SIG-M5 treated with dmso at 0.1 percent for 504 hours (cell line): ENCODE measurements around the gene NFIB.

ENCODE experiments used
- DNase-seq: peaks from one replicate; lab custom pipeline; 2025; ENCODE audit not compliant: unreplicated experiment; lab: John Stamatoyannopoulos, UW

NFIB gene

DNA sequence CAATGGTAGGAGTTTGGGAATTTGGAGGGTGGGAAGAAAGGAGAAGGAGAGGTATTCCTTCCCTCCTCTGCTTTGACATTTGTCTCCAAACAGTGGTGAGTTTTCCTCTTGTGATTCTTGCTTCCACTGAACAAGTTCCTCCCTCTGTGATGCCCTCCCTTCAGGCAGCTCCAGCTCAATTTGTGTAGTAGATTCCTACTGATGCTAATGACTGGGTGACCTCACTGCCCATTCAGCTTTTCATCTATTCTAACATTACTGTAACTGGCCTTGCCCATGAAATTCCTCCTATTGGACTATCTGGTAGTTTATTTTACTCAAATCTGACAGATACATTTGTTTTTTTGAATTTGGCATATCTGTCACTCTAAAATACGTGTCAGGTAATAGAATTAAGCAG, 121.4 kb downstream of the NFIB start:
- no peak for DNase-seq

DNA sequence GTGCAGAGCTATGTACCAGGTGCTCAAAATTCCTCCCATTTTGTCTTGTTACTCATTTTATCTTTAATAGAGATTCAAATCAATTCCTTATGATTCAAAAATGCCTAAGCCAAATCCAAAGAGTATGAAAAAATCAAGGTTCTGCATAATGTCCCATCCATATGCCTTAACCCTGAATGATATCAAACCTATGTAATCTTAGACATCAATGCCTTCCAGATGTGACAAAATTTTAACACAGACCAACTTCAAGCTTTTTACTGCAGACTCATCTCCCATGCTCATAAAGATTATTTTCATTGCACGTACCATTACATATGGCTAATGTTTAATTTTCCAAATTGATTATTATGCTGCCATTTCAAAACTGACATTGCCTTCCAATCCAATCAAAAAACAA, 122.4 kb downstream of the NFIB start:
- DNase-seq, result no peak

DNA sequence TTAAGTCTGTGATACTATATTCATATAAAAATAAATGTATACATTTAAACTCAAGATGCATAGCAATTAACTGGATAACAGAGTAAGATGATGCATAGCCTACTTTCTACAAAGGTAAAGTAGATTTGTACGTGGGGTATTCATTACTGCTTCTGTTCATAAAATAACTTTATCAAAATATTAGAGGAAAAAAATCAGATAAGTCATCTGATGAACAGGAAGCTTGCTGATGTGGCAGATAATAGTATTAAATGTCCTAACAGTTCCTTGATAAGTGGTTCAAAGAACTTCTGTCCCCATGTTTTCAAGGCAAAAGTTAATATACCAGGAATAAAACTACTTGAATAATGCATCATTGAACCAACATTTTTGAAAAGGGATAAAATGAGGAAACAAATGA, 123.7 kb downstream of the NFIB start:
- no peak for DNase-seq

DNA sequence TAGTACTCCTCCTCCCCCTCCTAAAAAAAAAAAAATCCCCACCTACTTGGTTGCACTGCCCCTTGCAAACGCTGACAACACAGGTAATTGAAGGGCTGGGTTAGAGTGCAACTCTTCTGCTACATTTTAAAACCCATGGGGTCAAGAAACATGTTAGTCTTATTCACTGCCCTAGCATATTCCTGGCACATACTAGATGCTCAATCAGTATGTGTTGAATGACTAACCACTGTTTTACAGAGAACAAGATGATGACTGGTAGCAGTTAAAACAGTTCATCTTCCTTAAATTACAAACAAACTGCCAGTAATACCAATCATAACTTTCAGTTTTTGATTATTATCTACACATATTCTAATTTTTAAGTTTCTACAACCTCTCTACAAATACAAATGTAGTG, 124.4 kb downstream of the NFIB start:
- DNase-seq, result no peak

DNA sequence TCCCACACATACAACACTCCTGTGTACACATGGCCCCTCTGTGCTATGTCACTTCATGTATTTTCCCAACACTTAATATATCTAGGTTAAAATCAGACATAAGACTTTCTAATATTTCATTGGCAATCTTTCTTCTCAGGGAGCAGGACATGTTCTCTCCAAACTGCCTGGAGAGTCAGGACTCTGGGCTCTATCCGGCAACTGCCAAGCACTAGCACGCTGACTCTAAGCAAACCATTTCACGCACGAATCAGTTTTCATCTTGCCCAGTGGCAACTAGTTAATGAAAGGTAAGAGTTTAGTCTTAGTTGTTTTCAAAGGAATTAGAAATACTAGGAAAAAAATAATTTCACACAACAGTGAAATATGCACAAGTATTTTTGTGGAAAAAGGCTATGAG, 124.8 kb downstream of the NFIB start:
- no peak for DNase-seq

DNA sequence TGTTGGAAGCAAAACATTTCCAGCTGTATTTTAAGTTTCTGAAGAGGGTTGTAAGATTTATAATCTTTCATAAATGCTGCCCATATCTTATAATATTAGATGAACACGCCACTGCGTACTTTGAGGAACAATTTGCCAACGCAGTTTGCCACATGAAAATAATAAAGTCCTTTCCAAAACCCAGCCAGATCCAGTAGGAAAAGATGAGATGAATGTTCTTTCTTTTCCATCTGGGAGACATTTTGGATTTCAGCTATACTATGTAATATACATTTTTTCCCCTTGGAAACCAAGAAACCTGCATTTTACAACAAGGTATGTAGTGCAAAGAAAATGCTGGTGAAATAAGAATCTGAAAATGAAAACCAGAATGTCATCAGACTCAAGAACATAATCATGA, 125.4 kb downstream of the NFIB start:
- no peak for DNase-seq

DNA sequence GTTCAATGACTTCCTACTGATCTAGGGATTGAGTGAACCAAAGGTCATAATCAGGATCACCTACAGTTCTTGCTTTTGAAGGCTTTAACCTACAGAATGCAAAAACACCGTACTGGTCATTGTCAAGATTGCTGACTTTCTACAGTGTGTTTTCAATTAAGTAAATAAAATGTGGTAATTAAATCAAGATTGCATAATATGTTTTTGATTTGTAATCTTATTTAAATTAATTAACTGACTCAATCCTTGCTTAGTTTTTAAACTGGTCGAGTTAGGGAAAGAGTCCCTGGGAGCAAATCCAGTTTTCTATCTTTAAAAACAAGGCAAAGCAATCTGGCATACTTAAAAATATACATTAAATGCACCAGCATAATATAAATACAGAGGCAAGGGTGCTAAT, 125.9 kb downstream of the NFIB start:
- no peak for DNase-seq

DNA sequence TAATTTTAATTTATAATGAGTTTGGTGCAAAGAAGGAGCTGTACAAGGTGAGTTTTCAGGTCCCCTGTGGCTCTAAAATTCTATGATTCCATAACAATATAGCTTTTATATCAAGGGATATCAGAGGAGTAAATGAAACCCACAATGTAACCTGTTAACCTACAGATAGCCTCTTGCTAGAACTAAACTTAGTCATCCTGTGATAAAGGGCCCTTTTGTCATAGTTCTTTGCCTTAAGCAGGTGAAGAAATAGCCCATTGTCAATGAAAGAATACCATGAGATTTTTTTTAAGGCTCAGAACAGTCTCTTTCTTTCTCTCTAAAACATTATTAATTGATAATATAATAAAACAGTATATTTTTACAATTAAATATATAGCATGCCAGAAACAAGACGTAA, 127.8 kb downstream of the NFIB start:
- DNase-seq, result no peak

DNA sequence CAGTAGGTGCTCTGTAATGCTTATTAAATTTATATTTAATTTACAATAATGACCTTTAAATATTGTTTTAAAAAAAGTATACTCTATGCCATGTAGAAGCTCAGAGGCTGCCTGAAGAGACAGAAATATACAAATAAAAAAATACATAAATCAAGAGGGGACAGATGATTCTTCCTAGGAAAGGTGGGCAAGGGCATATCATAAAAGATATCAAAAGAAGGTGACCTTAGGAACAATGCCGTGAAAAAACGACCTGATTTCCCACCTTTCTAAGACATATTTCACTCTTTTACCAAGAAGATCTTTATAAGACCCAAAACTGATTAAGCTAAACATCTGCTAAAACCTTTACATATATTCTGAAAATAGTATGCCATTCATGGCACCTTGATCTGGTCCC, 128.9 kb downstream of the NFIB start:
- no peak for DNase-seq

DNA sequence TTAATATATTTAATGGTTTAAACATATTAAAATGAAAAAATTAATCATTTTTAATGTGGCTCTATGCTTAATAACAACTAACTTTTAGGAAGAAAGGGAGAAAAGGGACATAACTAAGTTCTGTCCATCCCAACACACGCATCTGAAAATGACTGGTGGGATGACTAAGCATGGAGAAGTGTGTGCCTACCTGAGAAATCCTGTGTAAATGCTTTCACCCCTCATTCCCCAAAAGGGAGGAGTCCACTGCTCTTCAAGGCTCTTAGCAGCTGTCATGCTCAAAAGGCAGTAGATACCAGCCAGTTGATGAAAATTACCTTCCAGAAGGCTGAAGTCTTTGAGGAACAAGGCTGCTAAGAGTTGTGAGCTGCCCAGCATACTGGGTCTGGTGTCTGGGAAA, 130.9 kb downstream of the NFIB start:
- no peak for DNase-seq

DNA sequence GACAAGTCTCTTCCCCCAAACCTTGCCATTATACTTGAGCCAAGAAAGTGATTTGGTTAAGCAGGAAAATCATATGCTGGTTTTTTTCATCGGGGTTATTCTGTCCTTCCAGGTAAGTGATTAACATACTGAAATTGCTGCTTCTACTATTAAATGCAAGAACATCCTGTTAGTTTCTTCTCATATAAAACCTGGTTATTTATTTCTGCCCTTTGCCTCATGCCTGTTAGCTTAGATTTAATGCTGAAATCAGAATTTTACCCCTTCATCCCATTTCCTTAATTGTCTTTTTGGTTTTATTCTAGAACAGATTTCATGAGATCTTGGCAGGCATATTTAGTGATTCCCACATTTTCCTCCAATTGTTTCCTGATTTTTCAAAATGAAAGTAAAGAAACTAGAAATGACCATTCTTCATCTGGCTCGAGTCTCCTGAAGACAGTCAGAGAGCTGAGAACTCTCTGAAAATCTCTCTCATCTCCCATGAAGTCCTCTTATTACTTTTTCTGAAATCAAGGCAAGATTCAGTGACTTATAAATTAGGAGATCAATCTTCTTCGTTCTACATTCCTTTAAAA, 132.9 kb downstream of the NFIB start:
- no peak for DNase-seq

DNA sequence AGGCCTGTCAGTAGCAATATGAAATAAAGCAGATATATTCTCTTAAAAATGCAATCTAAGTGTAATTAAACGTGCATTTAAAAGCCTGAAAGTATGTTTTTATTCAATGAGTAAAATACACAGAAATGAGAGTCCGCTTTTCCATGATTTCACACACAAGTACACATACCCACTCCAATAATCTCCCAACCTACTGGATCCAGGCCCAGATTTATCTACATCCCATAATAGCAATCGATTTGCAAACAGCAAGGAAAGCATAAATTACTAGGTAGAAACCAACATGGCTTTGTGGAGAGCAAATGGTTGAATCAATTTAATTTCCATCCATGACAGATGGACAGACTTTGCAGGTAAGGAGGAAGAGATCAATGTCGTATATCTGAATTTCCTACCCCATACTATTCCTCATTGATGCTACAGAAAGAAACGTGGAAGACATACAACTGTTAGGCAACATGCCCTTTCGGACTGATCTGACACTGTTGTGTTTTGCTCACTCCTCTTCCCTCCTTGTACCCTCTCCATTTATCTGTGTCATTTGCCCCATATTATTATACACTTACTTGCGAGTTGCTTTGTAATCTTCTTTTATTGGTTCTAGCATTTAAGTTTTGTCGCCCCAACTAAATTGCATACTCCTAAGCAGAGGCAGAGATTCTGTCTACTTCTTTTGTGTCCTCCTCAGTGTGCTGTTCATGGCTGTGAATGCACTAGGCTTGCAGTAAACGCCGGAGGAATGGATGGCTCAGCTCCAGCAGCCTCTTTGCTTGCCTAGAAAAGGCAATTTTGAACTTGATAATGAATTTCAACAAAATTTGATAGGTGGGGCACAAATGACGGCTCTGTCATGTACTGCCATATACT, 133.6 kb downstream of the NFIB start:
- DNase-seq, result no peak

DNA sequence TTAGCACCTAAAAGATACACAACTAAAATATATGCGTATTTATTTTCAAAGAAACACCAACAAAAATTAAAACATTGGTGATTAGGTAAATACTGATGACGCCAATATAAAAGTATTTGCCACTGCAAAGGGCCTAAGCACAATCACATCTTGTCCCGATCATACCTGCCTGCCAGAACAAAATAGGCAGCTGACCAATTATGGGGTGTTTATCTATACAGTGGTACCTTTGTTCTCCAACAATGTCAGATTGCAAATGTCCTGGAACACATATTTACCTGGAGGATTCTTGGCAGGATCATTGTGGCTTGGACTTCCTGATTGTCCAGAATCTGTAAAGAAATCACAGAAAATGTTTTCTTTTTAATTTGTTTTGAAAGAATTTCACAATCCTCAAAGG, 134.5 kb downstream of the NFIB start:
- DNase-seq, result no peak

DNA sequence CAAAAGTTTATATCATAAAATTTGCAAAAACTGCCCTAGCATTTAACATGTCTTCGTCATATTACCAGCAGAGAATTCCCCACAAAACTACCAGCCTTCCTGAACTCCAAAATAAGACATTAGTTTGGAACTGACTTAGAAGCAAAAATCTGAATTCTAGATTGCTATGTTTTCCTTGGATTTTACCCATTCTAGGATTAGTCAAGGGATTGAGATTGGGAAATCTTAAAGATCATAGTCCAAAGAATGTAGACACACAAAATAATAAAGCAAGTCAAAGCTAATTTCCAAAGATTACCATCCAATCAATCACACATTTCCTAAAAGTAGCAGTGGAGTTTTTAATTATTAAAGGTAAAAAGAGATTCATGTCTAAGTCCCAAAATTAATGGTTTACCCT, 138.2 kb downstream of the NFIB start:
- no peak for DNase-seq

DNA sequence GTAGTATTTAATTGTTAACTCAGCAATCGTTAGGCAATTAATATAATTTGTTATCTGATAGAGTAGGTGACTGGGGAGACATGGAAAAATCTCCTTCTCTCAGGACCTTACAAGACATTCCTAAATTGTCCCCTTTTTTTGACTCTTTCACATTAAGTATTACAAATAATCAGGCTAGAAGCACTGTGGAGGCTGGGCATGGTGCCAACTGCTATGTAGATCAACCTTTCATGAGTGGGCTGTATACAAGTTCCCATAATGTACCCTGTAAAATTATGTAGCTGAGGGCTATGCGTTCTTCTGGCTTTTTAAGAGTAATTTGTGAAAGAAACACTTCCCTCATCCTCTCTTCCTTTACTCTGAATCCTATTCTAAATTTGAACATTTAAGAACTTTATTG, 140.2 kb downstream of the NFIB start:
- DNase-seq, result no peak

DNA sequence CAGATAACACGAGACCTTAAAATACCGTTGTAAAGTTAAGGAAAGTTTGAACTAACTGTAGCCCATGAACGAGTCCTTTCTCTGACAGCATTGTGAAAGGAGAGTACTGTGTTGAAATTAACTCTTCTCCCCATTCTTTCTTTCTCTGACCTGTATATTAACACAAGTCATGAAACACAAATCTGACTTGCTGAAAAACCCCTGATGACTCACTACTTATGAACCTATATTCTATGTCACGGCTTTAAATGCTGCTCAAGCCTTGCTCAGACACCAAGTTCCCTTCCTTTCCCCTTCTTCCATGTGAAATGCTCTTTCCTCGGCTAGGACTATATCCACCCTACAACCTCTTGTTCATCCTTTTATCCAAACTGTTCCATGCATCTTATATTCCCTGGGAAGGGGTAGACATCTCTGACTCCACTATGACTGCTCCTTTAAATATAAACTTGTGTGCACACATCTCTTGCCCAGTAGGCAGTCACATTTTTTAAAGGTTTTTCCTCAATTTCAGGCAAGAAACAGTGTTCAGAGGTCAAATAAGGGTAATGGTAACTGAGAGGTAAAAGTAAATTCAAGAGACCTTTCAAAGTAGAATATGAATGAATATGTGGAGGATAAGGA, 142.9 kb downstream of the NFIB start:
- no peak for DNase-seq

DNA sequence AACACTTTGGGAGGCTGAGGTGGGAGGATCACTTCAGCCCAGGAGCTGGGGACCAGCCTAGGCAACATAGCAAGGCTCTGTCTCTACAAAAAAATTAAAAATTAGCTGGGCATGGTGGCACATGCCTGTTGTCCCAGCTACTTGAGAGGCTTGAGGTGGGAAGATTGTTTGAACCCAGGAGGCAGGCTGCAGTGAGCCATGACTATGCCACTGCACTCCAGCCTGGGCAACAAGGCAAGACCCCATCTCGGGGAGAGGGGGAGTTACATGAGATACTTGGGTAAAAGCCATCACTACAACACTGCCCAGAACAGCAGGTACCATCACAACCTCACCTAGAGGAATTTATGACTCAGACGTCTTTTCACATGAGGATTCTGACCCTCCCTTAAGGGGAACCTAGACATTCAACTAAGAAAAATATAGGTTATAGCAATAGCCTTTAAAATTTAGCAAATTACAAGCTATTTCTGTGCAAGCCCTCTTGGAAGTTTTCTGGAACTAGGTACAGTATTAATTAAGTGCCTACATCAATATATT, 143.5 kb downstream of the NFIB start:
- DNase-seq, result no peak

DNA sequence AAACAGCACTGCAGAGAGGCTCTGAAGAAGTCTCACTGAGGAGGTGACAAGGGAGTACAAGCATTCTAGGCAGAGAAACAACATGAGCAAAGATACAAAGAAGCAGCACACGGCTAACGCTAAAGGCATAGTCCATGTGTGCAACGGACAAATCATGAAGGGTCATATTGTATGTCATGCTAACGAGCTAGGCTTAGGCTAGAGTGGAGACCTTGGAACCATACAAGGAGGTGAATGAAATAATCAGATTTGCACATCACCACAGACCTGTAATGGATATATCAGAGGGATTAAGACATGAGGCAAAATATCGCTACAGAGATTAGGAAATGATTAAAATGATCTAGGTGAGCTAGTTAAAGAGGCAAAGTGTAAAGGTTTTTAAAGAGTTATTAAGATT, 145.6 kb downstream of the NFIB start:
- DNase-seq, result no peak

DNA sequence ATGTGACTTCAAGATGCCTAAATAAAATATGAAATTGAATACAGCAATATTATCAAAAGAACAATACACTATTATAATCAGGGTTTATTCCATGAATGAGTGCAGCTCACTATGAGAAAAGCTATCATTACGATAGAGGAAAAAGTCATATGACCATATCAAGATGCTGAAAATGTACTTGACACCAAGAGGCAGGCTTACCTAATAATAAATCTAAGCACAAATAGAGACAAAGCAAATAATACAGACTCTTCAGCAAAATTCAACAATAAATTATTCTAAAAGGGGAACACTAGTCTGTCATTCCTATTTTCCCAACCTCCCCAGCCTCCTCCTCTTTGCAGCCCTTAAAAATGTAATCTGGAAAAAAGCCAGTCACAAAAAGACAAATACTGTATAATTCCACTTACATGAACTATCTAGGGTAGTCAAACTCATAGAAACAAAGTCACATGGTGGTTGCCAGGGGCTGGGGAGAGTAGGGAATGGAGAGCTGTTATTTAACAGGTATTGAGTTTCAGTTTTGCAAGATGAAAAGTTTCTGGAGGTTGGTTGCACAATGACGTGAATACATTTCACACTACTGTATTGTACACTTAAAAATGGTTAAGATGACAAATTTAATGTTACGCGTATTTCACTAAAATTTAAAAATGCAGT, 148.4 kb downstream of the NFIB start:
- DNase-seq, result no peak

DNA sequence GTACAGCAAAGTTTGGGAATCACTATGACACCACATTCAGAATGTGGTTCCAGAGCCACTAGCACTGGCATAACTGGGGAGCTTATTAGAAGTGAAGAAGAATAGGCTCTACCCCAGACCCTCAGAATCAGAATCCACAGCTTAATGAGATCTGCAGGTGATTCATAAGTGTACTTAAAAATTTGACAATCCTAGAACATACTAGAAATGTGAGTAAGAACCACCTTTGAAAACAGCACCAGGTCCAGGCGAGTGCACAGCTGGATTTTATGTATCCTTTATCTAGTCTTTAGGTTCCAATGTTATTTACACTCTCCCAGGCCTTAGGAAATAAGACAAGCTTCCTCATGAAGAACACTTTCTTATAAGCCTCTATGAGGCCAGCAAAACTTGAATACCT, 149.0 kb downstream of the NFIB start:
- DNase-seq, result no peak

DNA sequence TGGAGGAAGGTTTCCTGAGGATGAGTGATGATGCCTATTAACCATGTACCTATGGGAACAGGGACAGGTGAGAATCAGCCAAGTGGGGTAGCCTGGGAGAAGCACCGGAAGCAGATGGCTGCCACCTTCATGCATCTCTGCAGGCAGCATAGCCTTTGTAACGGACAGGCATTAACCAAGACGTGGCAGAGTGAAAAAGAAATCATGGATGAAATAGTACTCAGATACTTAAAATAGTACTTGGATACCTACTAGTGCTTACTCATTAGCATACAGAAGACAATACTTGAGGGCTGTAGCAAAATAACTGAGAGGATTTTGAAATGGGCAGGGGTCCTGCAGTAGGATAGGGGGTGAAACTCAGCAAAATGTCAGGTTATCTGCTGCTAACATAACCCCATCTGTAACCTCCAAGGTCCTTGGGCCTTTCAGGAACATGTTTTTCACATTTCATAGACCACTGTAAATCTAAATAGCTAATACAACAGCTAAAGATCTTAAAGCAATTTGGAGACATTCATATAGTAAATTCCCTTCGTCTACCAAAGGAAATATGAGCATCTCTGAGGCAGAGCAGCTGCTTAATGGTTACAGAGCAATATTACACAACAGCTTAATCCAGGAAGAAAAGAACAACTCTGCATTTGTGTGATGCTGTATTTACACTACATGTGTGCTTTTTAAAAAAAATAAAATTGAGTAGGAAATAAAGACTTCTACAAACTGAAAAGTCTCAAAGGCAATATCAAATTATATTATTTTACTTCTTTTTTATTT, 154.3 kb downstream of the NFIB start:
- no peak for DNase-seq
